Left kidney (tissue), 2 donors: Measurements from ENCODE around the gene ZBTB20. TPM values are rescaled to one million over a fixed set of nuclear protein-coding genes. Genes with fewer than 3 reads are reported as not detected.

Source experiments
- DNase-seq: peaks from one replicate; pipeline ENCODE4 v3.0.0-alpha.2; 2013
- polyA plus RNA-seq: library from polyadenylated mRNA; unstranded; fragments of 120-200 nt; gene quantifications from one replicate; pipeline ENCODE4 v1.2.1, GENCODE V29; 2013; ENCODE audit not compliant: insufficient read length

ZBTB20 gene
- polyA plus RNA-seq, 1 donor = 5.6 TPM

DNA sequence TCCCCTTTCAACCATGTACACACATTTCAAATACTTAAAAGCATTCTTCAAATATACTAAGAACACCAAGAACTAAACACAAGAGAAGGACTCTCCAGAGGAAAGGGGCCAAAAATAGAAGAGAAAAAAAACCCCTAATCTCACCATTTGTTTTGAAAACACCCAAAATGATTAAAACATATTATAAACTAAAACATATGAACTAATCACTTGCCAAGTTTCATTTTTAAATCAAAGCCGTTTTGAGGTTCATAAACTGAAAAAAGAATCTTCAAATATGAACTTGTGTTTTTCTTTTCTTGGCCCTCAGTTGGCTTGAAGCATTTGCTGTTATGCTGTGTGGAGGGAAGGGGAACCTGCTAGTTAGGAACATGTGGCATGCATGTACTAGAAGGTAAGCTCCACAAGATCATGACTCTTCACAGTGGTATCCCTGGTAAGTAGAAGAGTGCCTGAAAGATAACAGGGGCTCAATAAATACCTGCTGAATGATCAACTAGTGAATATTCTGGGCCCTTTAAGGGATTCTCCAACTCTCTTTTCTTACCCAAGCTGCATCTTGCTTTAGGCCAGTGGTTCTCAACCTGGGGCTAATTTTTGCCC, 628.8 kb downstream of the ZBTB20 start:
- DNase-seq = no peak

DNA sequence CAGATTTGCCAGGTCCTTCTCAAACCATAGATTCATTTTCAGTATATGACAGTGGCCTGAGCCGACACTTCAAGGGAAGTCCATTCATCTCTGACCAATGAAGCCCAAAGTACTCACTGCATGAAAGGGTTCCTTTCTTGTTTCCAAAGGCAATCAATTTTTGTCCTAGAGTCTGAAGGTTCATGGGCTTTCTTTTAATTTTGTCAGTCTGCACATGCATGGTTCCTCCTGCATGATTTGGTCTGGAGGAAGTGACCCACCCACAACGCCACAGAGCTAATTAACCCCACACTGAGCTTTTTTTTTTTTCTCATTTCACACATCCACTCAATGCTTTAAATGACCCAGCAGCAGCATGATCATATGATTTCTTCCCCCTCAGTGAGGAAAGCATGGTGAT, 636.9 kb downstream of the ZBTB20 start:
- no peak for DNase-seq

DNA sequence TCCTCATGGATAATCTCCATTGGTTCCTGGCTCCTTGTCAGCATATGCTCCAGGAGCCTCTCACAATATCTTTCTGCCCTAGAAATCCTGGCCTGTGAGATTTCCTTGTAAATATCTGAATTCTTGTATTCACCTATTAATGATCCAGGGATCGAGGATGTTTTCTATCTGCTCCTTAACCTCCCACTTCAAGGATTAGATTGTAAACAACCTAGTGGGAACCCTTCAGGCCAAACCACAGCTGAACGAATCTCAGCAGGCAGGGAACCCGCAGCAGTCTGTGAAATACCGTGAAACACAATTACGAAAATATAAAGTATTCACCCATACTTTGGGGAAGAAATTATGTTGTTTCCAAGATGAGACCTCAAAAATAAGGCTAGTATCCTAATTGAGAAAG, 637.3 kb downstream of the ZBTB20 start:
- no peak for DNase-seq

- no peak for DNase-seq
Measured at GRCh38 chr3:114508976-114509375, 638.1 kb downstream of the ZBTB20 start.

- DNase-seq = no peak
Measured at GRCh38 chr3:114508208-114508607, 638.9 kb downstream of the ZBTB20 start.

DNA sequence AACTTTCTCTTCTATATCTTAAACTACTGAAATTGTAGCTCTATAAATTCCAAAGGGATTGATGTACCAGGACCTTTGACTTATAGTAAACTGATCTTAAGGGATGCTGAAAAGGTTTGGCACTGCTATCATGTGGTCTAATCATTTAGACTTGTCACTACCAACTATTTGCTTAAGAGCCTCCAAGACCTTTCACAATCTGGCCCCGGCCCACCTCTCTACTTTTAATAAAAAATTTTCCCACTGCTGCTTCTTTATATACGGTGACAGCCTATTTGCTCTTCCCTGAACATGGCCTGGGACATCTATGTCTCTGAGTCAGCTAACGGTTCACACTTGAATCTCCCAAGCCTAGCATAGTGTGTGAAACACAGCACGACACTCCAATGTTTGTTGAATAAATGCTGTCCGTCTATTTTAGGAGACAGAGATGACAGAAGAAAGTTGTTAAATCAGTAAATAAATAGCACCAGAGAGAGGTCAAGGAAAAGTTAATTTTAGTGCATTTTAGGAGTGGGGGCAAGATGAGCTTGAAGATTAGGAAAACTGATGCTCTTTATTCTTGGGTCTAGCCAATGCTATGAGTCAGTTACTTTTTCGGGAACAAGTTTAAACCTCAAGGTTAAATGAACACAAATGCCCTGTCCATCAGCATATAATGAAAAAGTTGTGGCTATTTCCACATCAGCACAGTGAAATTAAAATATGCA, 640.3 kb downstream of the ZBTB20 start:
- DNase-seq = no peak

DNA sequence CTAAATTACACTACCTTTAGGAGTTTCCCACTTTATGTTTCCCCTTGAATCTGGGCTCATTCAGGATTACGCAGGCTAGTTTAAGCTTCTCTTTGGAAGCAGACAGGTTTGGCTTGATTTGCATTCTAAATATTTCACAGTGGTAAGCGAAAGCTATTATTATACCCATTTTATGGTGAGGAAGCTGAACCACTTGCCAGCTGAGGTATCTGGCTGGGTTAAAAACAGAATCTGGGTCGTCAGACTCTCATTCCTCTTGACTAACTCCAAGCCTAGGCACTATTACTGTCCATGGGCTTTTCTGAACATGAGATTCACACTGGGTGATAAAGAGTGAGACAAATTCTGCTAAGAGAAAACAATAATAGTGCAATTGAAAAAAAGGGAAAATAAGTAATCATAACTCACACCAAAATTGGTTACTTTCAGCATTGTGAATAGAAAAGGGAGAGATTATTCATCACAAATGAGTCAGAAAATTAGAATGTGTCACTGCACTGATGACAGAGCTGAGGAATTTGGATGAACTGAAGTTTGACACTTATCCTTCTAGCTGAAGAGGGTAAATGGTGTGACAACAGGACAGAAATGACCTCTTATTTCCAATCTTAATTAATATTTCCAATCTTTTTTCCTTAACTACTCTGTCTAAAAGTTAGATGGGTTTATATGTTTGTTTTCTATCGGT, 642.0 kb downstream of the ZBTB20 start:
- no peak for DNase-seq

GRCh38 chr3:114502204-114502603, 644.9 kb downstream of the ZBTB20 start:
- DNase-seq = no peak

- DNase-seq = no peak
Measured at GRCh38 chr3:114499976-114500375, 647.1 kb downstream of the ZBTB20 start.

DNA sequence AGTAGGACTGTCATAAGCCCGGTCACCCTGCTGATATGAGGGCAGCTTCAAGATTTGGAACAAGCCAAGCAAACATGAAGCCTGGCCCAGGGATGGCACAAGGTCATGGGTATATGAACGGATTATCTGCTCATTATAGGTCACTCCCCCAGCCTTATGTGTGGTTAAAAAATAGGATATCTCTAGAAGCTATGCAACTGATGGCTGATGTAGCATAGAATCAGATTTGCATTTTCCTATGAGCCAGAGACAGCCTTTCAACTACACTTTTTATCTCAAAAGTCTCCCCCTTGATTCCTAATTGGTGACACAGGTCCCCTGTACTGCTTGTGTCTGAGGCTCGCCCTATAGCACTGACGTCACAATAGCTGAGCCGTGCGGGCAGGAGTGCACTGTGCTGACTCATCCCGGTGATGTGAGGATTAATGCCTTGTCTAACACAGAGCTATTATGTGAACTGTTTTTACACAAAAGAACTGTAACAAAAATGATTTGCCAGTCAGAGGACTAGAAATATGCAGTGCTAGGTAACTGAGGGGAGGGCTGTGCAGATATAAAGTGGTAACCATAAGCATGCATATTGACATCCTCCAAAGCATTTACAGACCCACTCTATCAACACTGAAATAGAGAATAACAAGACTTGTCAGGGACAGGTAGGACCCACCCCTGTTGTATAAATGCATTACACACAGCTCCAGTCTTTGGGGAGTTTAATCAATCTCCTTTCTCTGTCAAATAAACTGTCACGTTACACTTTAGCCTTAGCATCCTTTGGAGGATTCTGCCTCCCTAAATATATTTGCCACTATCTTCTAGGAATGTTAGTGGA, 648.3 kb downstream of the ZBTB20 start:
- DNase-seq = no peak

DNA sequence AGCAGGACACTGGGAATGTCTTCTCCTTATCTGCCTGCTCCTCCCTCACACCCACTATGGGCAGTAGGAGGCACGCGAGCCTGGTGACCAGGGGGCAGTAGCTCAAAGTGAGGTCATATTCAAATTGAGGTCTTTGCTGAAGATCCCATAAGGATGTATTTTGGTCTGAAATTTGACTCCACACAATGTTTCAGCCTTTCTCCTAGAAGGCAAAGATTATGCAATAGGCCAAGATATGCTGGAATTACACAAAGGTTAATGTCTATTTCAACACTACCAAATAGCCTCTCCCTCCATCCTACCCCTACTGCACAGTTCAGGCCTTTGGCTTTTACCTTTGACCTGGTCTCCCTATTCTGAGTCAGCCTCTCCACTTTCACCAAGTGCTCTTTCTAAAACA, 650.2 kb downstream of the ZBTB20 start:
- no peak for DNase-seq

DNA sequence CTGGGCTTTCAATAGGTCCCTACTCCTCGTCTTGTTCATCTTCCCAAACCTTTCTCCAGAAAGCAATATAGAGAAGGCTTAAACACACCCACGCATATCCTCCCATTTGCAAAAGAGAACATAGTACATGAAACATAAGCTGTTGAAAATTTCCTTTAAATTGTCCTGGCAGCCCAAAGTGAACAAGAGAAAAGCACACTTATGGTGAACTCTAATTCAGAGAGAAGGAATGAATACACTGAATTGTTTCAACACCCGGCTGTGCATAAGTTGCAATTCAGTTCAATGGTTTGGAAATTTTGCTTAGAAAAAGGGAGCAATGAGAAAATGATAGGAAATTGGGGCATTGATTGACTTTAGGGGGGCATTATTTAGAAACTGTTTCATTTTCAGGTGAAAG, 650.6 kb downstream of the ZBTB20 start:
- no peak for DNase-seq

GRCh38 chr3:114496021-114496434, 651.1 kb downstream of the ZBTB20 start:
- no peak for DNase-seq

- no peak for DNase-seq
Measured at GRCh38 chr3:114494498-114494897, 652.6 kb downstream of the ZBTB20 start.

GRCh38 chr3:114490829-114491228, 656.3 kb downstream of the ZBTB20 start:
- DNase-seq = no peak

- DNase-seq = no peak
Measured at GRCh38 chr3:114487502-114487901, 659.6 kb downstream of the ZBTB20 start.

DNA sequence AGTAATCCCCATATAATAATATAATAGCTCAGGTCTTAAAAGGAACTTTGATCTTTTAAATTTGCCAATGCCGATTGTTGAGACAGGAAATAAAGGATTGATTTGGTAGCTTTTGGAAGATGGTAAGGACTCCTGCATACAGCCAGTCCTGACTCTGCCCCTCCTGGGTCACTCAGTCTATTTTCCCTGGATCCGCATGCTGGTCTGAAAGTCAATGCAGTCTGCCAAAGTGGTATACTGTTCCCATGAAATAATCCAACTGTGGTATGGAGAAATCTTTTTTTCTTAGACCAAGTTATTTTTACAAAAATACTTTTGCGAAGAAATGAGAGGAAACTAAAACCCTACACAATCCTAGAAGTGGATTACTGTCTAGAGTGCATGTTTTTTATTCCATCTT, 662.2 kb downstream of the ZBTB20 start:
- no peak for DNase-seq

DNA sequence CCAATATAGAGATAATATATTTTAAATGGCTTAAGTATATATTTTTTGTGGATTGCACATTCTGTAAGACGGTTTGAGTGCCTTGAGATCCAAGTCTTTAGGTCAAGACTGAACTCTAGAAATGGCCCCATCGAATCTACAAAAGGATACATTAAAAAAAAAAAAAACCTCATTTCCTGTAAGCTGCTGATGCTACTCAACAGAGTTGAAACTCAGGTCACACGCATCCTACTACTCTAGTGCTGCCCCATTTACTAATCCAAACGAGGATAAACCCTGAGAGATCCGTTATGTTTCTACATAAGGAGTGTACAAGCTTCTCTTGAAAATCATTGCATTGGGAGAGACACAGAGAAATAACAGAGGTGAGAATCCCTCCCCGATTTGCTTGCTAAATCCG, 666.0 kb downstream of the ZBTB20 start:
- no peak for DNase-seq

GRCh38 chr3:114480442-114480841, 666.6 kb downstream of the ZBTB20 start:
- no peak for DNase-seq

GRCh38 chr3:114478801-114479200, 668.3 kb downstream of the ZBTB20 start:
- DNase-seq = no peak

GRCh38 chr3:114476511-114476910, 670.6 kb downstream of the ZBTB20 start:
- no peak for DNase-seq

DNA sequence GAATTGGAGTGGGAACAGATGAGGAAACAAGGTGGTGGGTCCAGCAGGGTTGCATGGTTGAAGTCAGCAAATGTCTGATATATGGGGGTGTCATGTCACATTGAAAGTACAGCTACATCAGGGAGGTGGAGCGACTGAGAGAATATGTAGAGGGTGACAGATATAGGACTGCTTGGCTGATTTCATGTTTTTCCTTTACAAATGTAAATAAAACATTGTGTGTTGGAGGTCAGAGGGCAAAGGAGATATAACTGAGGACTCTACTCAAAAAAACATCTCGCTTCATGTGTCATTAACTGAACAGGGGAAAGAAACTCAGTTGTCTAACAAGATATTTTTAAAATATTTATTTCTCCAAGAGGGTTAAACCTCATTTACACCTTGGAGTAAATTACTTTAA, 675.6 kb downstream of the ZBTB20 start:
- no peak for DNase-seq

- no peak for DNase-seq
Measured at GRCh38 chr3:114469070-114469469, 678.0 kb downstream of the ZBTB20 start.
